ENCODE results near the gene TCIRG1.
"Not testable (repeated sequence)": the region's sequence is repeated elsewhere in the genome, so short reads cannot be mapped to it uniquely, and the experiment has no call there.

The TCIRG1 gene, protein sequence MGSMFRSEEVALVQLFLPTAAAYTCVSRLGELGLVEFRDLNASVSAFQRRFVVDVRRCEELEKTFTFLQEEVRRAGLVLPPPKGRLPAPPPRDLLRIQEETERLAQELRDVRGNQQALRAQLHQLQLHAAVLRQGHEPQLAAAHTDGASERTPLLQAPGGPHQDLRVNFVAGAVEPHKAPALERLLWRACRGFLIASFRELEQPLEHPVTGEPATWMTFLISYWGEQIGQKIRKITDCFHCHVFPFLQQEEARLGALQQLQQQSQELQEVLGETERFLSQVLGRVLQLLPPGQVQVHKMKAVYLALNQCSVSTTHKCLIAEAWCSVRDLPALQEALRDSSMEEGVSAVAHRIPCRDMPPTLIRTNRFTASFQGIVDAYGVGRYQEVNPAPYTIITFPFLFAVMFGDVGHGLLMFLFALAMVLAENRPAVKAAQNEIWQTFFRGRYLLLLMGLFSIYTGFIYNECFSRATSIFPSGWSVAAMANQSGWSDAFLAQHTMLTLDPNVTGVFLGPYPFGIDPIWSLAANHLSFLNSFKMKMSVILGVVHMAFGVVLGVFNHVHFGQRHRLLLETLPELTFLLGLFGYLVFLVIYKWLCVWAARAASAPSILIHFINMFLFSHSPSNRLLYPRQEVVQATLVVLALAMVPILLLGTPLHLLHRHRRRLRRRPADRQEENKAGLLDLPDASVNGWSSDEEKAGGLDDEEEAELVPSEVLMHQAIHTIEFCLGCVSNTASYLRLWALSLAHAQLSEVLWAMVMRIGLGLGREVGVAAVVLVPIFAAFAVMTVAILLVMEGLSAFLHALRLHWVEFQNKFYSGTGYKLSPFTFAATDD

DNA sequence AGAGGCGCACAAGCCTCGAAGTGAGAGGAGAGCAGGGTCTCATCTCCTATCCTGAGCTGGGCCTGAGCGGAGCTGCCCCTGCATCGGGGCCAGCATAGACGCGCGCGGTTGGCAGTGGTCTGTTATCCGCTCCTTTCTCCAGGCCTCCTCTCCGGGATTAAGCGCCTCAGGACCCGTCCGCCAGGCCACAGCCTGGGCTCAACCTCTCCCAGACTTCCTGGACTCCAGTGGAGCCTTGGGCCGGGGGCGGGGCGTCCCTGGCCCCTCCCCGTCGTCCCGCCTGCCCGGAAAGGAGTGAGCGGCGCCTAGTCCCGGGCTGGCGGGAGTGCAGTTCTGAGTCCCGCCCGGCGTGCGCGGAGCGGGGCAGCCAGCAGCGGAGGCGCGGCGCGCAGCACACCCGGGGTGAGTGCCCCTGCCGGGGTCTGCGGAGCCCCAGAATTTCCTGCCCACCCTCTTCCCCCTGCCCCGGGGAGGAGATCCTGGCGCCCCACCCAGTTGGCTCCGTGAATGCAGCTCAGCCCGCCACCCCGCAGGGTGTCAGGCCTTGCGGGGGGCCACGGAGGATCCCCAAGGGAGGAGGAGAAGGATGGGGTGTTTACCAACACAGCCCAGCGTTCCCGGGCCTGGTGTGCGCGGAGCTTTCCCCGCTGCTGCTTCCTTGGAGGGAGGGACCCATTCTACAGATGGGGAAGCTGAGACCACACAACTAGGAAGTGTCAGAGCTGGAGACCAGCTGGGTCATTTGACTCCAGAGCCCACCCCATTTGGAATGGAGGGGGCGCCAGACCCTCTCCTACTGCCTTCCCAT, at the start of gene TCIRG1:
TCIRG1 (plus strand) TSS at position 308 of the 808 bp plus-strand sequence. CDS start 2,247 bp downstream, outside the sequence.
- no peak for DNase-seq (ENCODE audit: low read depth, low spot score)

DNA sequence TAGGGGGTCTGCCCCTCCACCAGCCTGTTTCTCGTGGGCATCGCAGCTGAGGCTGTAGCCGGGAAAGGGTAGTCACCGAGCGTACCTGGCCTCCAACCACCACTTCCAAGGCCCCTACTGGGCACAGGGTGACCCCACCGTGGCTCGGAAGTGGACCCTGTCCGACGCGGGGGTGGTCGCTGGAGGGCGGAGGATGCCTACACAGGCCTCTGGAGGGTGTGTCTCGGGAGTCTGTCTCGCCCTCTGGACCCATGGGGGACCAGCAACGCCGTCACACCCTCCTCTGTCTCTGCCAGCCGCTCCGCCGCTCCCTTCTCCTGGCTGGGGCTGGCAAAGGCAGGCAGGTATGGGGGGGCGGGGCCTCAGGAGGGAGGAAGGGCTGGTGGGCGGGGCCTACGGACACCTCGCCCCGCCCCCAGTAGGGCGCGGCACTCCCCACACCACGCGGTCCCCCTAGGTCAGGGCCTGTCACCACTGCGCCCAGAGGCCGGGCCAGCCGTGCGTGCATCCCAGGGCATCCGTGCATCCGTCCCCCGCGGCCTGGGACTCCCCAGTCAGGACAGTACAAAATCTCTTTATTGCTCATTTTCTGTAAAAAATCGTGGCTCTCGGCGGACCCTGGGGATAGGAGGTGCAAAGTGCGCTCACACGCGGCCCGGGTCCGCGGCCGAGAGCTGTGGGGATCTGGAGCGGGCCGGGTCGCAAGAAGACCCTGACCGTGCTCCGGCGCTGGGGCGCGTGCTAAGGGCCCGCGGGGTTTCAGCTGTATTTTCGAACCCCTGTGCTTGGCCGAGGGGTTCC, 48.1 kb upstream of the TCIRG1 start:
- not testable (repeated sequence) for DNase-seq (ENCODE audit: low read depth, low spot score)

DNA sequence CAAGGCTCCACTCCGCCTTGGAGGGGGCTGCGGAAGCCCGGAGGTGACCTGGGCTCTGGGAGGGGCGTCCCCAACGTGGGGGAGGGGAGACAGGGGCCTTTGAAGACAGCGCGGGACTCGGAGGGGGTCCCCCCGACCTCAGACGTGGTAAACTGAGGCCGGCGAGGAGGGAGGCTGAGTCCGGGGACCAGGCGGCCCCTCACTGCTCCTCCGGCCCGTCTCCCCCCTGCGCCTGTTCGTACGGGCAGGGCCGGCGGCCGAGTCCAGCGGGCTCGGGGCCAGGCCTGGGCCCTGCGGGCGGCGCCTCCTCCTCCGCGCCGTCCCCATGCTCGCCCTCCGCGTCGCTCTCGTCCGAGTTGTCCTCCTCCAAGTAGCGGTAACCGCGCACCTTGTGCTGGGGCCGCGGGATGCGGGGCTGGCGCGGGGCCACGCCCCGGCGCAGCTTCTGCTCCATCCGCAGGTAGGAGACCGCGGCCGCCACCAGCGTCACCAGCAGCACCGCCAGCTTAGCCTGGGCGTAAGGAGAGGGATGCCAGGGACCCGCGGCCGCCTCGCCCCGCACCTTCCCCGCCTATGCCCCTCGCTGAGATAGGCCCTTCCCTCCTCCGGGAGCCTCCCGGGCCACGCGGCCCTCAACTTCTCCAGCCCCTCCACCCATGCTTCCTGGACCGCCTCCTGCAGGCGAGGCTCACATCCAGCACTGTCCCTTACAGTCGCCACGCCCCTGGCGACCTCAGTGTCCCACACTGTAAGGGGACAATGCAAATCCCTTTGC, 47.3 kb upstream of the TCIRG1 start:
- DNase-seq (ENCODE audit: low read depth, low spot score), result not testable (repeated sequence)

DNA sequence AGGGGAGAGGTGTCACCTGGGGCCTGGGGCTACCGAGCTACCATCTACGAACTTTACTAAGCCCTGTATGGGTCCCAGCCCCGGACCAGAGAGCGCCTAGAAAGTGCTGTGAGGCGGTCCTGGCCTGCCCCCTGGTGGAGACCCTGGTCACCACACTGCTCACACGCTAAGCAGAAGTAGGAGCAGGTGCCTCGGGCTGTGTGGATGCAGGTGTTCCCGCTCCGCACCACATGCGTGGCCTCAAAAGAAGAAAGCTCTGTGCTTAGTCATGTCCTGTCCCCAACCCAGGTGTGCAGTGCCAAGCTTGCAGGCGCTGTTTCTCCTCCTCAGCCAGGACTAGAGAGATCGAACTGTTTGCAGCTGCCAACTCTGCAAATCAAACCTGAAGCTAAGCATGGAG, 45.0 kb upstream of the TCIRG1 start:
- DNase-seq (ENCODE audit: low read depth, low spot score), result not testable (repeated sequence)

DNA sequence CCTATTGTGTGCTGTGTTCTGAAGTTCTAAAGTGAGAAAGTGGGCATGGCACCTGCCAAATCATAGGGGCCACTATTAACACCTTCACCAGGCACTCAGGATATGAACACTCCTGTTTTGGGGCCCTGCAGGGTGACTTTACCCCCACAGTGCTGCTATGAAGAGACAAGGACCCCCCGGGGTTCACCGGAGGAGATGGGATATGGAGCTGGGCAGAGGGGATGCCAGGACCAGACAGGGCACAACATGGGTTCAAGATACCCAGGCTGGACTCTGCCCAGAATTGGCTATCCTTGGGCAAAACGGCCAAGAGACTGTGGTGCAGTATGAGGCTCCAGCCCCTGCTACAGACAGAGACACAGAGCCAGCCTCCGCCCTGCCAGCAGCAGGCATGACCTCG, 44.4 kb upstream of the TCIRG1 start:
- not testable (repeated sequence) for DNase-seq (ENCODE audit: low read depth, low spot score)

DNA sequence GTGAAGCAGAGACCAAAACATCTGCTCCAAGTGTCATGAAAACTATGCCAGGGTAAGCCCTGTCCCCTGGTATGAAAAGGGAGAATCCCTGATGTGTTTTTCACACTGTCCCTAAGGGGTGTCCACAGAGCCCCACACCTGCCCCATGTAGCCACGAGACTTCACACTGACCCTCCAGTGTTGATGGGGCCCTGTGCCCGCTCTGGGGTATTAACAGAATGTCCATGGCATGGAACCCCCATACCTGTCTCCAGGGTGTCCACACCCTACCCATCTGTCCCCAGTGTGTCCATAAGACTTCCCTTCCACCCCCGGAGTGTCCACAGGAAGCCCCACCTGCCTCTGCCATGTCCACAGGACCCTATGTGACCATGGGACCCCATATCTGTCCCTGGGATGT, 43.7 kb upstream of the TCIRG1 start:
- DNase-seq (ENCODE audit: low read depth, low spot score), result not testable (repeated sequence)

DNA sequence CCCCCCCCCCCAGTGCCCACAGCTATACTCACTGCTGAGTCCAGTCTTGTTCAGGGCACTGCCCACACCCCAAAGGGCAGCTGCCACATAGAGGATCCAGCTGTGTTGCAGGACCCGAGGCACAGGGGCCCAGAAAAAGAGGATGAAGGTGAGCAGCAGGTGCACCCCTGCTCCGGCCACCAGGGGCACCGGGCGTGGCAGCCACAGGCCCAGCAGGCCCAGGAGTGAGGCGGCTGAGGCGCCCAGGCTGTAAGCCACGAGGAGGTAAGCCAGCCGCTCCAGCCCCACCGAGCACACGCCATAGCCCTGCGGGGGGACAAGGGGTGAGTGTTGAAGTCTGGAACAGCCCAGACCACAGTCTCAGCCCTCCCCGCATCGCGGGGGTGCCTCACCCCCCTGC, 43.2 kb upstream of the TCIRG1 start:
- not testable (repeated sequence) for DNase-seq (ENCODE audit: low read depth, low spot score)

DNA sequence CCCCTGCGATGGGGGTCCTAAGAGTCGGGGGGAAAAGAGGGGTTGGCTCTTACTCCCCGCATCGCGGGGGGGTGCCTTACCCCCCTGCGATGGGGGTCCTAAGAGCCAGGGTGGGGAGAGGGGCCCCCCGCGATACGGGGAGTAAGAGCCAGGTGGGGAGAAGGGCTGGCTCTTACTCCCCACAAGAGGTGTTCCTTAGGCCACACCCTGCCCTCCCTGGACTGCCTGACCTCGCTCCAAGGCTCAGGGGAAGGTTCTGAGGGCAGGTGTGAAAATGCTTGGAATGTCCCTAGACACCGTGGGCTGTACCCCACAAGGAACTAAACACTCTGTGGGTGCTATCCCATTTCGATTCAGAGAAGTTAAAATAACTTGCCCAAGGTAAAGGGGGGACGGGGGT, 42.8 kb upstream of the TCIRG1 start:
- no peak for DNase-seq (ENCODE audit: low read depth, low spot score)

DNA sequence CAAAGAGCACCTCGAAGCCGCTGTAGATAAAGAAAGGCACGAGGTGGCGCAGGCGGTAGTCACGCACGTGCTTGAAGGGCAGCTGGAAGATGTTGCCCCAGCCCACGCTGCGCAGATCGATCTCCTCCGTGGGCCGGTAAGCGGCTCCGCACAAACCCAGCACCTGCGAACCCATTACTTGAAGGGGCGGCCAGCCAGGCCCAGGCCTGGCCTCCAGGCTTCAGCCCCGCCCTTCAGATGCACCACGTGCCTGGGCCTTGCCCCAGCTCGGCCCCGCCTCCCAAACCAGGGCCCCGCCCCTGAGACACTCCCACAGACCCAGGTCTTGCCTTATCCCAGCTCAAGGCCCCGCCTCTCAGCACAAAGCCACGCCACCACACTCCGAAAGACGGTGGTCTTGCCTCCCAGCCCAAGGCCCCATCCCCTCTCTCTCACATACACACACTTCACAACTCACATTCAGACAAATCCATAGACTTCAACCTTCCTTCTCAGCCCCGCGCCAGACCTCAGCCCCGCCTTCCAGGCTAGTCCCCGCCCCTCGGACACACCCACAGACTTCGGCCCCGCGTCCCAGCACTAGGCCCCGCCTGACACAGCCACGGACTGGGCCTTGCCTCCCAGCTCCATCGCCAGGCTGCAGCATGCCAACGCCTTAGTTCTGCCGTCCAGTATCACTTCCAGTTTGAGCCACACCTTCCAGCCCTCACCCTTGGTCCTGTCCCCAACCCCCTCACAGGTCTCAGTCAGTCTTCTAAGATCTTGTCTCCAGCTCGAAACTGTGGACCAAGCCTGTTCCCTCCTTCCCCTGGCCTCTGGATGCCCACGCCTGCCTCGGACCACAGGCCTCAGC, 42.0 kb upstream of the TCIRG1 start:
- no peak for DNase-seq (ENCODE audit: low read depth, low spot score)

DNA sequence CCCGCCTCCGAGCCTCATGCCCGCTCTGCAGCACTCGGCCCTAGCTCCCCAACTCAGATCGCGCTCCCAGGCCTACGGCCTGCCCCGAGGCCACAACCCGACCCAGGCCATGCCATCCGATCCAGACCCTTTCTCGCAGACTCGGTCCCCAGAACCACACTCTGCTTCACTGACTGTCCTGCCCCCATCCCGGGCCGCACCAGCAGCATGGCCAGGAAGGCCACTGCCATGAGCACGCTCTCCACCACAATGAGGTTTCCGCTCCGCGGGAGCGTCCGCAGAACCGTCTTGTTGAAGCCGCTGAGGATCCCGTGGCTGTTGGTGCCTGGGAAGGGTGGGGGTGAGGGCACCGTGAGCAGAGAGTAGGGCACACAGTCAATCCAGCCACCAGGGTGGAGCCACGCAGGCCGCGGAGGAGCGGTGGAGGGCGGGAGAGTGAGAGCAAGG, 41.3 kb upstream of the TCIRG1 start:
- no peak for DNase-seq (ENCODE audit: low read depth, low spot score)

DNA sequence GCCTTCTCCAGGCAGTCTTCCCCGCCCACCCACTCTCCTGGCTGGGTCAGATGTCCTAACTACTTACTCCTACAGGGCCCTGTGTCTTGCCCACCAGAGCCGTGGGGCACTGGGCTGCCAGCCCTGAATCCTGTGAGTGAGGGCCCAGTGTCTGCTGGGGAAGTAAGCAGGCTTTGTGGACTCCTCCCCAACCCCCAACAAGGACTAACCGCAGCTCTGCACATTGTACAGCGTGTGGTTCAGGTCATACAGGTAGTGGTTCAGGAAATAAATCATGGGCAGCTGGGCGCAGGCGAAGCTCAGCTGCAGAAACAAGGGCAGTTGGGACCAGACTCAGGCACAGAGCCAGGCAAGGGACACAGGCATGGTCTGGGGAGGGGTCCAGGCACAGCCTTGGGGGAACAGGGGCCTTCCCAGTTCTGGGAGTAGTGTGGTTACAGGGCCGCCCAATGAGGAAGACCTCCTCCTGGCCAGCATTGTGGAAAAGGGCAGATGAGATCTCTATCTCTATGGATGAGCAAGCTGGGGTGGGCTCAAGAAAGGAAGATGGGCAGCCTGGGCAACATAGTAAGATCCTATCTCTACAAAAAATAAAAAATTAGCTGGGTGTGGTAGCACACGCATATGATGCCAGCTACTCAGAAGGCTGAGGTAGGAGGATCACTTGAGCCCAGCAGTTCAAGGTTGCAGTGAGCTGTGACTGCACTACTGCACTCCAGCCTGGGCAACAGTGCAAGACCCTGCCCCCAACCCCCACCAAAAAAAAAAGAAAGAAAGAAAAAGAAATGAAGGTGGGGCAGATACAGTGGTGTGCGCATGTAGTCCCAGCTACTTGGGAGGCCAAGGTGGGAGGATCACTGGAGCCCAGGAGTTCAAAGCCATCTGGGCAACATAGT, 40.4 kb upstream of the TCIRG1 start:
- no peak for DNase-seq (ENCODE audit: low read depth, low spot score)

DNA sequence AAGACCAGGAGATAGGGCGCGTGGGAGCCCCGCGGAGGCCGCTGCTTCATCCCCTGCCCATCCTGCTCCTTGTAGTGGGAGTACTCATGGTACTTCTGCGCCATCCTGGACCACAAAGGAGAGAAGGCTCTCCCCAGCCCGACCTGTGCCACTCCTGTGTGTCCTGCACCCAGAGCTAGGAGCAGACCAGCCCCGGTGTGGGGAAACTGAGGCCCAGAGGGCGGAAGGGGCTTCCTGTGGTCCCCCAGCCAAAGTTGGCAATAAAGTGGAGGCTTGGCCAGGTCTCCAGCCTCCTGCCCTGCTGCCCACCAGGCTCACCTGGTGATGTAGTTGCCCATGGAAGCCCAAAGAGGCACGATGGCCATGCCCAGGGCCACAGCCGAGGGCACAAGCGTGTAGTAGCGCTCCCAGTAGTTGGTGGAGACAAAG, 39.6 kb upstream of the TCIRG1 start:
- DNase-seq (ENCODE audit: low read depth, low spot score), result no peak

DNA sequence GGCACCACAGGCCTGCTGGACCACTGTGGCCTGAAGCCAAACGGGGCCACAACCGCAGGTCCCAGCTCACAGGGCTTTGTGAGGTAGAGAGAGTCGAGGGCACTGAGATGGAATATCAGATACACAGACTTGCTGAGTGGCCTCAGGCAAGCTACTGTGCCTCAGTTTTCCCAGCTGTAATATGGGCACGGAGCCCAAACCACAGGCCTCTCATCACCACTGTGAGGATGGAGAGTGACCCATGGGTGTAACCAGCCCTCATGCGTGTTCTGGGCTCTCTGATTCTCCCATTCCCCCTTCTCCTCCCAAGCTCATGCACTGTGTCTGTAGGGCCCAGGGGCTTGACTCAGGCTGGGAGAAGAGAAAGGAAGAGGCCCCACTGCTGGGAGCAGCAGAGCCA, 39.1 kb upstream of the TCIRG1 start:
- DNase-seq (ENCODE audit: low read depth, low spot score), result no peak

DNA sequence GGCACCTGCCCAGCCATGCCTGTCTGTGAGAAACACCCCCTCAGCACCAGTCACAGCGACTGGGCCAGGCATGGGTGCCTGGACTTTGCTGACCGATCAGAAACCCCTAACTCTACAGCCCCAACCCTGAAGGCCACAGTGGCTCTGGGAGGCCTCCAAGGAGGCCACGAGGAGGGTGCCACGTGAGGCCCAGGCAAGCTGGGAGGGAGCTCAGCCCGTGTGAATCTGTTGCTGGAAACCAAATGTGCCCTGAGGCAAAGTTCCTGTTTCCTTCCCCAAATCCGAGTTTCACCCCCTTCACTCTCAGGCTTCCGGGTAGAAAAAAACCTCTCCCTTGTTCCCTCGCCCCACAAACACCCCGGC, 36.3 kb upstream of the TCIRG1 start:
- no peak for DNase-seq (ENCODE audit: low read depth, low spot score)

DNA sequence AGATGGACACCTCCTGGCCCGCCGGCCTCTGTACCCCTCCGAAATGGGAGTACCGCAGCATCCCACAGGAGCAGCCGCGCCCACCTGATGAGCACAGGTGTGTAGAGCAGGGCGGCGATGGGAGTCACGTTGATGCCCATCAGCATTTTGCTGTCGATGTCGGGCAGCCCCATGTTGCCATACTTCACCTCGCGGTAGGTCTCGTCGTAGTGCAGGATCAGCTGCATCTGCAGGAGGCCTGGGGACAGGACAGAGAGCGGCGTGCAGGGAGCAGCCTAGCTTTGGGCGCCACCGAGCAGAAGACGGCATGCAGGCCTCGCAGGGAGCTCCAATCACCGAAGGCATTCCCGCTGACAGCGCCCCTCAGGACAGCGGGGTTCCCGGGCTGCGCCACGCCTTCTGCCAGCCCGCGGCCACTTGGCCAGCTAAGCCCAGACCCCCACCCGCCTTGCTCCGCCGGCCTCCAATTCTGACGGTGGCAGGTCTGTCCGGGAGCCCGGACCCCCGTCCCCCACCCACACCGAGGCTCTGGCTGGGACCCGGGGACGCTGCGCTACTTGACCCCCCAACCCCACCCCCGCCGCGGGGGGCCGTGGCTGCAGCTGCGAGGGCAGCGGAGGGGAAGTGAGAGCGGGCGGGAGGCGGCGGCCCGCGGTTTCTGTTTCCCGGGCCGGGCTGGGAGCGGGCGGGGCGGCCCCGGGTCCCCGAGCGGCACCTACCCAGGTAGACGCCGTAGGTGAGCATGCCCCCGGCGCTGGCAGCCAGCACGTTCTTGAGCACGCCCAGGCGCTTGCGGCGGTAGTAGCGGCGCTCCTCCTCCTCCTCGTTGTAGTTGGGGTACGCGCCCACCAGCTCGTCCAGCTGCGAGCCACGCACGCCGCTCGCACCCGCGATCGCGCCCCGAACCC, 35.6 kb upstream of the TCIRG1 start:
- DNase-seq (ENCODE audit: low read depth, low spot score), result no peak

DNA sequence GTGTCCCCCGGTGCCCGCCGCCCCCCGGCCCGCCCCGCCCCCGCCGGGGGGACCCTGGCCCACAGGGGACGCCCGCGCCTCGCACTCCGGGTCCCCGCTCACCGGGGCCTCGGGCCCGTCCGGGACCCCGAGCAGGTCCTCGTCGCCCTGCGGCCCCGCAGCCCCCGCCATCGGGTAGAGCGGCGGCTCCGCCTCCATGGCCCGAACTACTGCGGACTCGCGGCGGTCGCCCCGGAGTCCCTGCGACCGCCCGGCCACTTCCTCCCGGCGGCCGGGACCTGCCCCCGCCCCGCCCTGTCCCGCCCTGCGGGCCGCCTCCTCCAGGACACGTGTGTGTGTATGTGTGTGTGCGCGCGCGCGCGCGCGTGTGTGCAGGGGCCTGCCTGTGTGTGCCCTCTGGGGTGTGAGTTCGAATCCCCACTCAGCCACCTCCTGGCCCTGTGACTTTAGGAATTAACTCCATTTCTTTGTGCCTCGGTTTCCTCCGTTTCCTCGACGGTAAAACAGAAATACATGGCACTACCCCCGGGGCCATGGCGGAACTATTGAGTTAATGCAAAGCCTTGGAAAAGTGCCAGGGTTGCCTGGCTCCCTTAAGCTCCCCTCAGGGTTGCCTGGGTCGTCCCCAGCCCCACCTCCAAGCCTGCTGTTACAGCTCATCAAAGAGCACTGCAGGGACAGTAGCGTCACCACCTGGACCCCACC, 34.8 kb upstream of the TCIRG1 start, which contains the start of gene UNC93B1:
UNC93B1 (minus strand) TSS at position 252 of the 705 bp plus-strand sequence; CDS start at position 198, 54 bp downstream.
- DNase-seq (ENCODE audit: low read depth, low spot score), result no peak

Measured in smooth muscle cell of the brain vasculature (primary cell).